GM21825 (cell line): ENCODE data around the gene PER2.

Source experiments
- ATAC-seq: cut with Tn5 transposase; IDR thresholded peaks from one replicate; pipeline ENCODE4 v1.9.1; 2021; ENCODE audit warnings: mild to moderate bottlenecking, moderate library complexity; ENCODE audit not compliant: unreplicated experiment

The PER2 gene

DNA sequence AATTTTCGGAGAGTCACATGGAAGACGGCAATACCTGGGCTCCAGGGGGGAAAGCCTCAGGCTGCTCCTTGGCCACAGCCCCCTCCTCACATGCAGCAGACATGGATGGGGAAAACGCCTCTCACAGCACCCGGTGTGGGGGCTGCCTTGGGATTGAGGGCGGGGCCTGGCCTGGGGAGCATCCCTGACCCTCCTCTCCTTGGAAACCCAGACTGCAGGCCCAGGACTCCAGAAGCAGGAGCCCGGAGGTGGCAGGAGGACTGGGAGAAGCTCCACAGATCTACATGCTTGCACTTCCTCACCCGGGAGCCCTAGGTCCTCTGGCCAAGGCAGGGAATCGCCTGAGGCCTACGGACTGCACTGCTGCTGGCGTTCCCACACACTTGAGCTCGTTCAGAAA is 36.4 kb downstream of the PER2 start:
- ATAC-seq = no peak

- ATAC-seq = no peak
Observed at GRCh38 chr2:238251331-238251730, 37.1 kb downstream of the PER2 start.

DNA sequence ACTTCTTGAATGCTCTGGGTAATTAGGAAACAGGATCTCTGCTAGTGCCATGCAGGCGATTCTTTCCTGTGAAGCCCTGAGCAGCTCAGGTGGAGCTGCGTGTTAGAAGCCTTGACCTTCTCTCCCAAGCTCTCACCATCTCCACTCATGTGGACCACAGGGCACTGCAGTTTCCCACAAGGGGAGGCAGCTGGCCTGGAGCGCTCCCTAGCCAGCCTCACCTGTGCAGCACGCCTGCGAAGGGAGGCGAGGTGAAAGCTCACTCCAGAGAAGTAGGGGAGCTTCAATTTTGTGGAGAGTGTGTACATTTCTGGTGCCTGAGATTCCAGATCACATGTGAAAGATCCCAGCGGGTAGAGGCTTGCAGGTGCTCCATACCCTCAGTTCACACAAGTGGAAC is 37.5 kb downstream of the PER2 start:
- ATAC-seq = no peak

DNA sequence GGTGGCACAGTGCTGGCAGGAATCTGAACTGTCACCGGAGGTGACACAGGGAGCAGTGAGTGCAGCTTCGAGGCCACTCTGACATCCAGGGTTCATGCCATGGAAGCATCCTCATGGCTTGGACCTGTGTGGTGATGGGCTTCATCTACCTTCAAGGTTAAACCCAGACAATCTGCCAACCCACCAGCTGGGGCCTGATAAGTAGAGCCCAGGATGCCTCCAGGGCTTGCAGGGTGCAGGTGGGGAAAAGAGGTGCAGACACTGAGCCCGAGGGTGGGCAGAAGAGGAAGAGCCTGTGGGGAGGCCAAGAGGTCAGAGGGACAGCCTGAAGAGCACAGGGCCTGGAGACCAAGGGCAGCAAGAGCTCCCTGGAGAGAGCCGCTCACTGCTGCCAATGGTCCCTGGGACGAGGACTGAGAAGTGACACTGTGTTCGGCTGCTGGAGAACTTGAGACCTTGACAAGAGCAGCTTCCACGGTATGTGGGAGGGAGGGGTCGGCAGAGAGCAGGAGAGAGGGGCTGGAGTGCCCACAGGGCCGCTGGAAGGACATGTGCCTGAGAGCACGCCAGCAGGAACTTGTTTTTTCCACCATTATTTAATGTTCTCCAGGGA is 40.5 kb downstream of the PER2 start:
- ATAC-seq = no peak

- no peak for ATAC-seq
Observed at GRCh38 chr2:238247002-238247822, 41.2 kb downstream of the PER2 start.

DNA sequence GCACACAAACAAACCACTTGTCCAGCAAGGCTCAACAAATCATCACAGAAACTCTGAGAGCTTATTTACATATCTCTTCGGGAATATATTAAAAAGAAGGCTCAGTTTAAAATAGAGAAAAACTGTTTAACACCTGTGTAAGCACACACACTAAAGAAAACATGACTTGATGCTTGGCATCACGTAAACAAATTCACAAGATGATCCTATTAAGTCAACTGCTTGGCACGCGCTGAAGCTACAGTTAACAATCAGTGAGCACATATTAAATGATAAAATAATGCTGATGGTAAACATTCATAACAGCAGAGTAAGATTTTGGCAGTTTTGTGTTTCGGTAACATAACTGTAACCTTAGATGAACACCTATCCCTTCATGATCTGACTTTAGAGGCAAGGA is 44.3 kb downstream of the PER2 start:
- ATAC-seq = no peak

- no peak for ATAC-seq
Observed at GRCh38 chr2:238243496-238244076, 44.8 kb downstream of the PER2 start.

GRCh38 chr2:238242731-238243495 is 45.5 kb downstream of the PER2 start:
- no peak for ATAC-seq

- no peak for ATAC-seq
Observed at GRCh38 chr2:238241970-238242369, 46.4 kb downstream of the PER2 start.

DNA sequence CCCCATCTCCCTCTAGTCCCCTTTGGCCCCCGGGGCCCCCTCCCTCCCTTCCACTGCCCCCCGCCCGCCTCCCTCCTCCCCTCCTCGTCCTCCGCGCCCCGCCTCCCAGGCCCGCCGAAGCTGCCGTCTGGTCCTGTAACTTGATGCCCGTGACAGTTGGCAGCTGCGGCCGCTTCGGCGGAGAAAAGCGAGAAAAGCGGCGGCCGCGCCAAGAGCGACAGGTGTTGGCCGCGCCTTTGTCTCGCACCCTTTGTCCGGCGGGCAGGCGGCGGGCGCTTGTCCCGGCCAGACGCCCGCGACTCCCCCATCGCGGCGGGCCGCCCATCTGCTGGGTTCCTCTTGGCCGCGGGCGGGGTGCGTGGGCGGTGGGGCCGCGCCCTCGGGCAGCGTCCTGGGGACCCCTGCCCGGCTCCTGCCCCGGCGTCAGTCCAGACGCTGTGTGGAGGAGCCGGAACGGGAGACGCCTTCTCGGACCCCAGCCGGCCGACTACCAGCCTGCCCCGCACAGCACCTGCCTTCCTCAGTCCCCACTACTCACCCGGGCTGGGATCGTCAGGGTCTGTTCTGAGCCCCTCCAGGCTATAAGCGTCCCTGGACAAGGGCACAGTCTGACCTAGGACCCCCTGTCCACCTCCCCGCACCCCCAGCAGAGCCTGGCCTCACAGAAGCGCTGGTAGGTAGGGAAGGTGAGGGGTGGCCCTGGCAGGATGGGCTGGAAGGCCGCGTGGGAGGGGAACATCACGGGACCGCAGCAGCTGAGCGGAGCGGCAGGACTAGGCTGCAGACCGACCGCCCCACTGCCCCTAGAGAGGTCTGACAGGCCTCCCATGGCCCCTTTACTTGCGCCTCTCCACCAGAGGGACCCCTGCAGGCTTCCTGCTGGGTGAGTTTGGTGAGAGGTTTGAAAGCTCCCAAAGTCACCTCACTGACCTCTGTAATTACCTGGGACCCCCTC is 47.4 kb downstream of the PER2 start:
- ATAC-seq = no peak

DNA sequence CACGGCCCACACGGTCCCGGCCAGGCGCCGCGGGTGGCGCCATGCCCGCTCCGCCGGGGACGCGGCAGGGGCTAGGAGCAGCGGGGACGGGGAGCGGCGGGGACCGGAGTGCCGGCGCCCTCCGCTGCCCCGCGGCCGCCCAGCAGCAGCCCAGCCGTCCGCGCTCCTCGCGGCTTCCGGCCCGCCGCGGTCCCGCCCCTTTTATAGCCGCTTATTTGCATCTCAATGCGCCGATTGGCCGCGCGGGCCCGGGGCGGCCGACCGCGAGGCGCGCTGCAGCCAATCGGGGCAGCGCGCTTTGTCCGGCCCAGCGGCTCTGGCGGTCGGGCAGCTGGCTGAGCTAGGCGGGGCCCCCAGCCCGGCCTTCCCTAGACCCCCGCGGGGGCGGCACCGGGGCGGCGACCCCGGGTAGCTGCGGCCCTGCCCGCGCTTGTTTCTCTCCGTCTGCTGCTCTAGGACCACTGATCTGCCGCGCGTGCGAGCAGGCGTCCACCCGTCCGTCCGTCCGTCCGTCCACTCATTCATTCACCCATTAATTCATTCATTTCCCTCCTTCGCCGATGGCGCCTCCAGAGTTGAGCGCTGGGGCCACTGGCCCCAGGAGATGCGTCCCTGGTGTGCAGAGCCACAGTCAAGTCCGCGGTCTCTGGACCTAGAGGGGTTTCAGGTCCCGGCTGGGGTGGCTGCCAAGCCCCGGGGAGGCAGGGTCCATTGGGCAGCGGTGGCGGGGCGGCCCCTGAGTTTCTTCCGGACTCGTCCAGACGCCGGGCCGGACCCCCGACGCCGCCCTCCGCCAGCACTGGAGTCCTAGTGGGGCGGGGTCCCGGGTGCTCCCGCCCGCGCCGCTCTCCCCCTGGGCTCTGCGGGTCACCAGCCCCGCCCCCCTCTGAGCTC is 48.3 kb downstream of the PER2 start, which contains the start of gene HES6:
HES6 (minus strand) TSS at position 176 of the 894 bp plus-strand sequence; CDS start at position 43, 133 bp downstream.
- peak; percentile 76 for ATAC-seq

- no peak for ATAC-seq
Observed at GRCh38 chr2:238239543-238239862, 48.9 kb downstream of the PER2 start.

DNA sequence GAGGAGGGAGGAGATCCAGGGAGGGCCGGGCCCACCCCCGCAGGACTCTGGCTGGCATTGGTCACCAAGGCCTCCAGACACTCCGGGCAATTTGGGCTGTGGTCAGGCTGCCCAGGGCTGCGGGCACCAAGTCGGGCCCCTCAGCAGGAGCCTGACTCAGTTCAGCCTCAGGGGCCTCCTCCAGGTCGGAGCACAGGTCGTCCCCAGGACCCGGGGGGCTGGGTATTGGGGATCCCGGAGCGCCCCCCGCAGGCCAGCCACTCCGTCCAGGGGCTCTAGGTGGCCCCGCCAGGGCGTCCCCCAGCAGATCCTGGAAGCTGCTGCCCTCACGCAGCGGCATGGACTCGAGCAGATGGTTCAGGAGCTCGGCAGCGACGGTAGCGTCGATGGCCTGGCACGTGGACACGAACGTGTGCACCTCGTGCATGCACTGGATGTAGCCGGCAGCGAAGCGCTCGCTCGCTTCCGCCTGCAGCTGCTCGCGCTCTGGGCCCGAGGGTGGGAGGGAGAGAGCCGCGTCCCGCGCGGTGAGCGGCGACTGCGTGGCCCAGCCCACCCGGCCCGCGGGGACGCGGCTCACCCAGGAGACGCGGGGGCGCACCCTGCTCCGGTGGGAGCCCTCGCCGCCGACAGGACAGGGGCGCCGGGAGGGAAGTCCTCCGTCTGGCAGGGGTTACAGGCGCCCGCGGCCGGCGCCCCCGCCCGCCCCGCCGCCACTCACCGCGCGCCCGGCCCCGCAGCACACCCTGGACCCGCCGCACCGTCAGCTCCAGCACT is 49.5 kb downstream of the PER2 start:
- ATAC-seq = peak; percentile 2

GRCh38 chr2:238238311-238238765 is 50.1 kb downstream of the PER2 start:
- ATAC-seq = no peak

DNA sequence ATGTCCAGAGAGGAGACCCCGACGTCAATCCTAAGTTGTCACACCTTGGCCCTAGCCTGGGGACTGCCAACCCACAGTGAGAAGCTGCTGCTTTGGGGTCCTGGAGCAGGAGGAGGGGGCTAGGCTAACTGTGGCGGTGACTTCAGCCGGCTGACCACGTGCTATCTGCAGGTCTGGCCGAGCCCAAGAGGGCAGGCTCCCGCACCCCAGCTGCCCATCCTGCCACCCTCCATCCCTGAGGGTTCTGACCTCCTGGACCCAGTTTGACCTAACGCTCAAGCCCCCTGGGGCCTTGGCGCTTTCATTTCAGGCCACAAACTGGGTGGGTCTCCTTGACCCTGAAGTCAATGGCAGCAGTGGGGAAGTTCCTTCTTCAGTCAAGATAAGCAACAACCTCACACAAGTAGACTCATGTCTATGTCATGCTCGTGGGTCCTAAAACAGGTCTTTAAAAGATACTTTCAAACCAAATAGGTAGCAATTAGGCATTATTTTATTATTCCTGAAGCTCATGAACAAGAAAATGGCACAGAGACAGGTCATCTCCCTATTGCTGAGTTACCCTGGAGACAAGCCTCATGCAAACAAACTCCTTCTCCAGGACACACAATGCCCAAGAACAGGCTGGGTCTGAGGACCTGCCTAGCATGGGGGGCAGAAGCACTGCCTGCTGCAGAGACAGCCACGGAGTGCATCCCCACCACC is 50.8 kb downstream of the PER2 start:
- ATAC-seq = no peak

DNA sequence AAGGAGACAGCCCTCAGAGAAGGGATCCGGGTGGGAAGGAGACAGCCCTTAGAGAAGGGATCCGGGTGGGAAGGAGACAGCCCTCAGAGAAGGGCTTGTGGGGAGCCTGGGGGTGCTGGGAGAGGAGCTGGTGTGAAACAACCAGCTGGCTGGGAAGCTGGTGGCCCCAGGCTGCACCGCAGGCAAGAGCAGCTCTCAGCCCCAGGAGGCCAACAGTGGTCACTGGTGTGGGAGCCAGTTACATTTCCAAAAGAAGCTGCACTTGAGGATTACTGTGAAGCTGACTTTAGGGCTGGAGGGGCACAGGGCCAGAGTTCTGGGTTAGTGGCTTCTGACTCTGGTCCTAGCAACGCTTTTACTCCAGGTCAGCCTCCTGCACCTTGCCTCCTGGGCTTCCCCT is 51.8 kb downstream of the PER2 start:
- no peak for ATAC-seq

DNA sequence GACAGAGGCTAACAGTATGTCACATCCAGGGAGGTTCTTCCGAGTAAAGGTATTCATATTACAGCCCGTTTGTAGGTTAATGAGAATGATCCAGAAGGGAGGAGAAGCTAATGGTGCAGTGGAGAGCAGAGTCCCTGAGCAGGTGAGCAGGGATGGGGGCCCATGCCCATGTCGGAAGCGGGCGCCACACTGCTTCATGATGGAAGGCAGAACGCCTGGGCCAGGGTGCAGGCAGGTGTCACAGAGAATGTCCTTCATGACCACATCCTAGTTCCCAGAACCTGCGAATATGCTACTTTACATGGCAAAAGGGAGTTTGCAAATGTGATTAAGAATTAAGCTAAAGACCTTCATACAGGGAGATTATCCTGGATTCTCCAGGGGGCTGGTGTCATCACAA is 52.6 kb downstream of the PER2 start:
- no peak for ATAC-seq

- no peak for ATAC-seq
Observed at GRCh38 chr2:238235331-238235732, 53.1 kb downstream of the PER2 start.
